Measurements from ENCODE around the gene LRRC43. TPM values are rescaled to one million over a fixed set of nuclear protein-coding genes. Genes with fewer than 3 reads are reported as not detected.

LRRC43 gene
- total RNA-seq, 2 experiments from 2014 or later = not detected

DNA sequence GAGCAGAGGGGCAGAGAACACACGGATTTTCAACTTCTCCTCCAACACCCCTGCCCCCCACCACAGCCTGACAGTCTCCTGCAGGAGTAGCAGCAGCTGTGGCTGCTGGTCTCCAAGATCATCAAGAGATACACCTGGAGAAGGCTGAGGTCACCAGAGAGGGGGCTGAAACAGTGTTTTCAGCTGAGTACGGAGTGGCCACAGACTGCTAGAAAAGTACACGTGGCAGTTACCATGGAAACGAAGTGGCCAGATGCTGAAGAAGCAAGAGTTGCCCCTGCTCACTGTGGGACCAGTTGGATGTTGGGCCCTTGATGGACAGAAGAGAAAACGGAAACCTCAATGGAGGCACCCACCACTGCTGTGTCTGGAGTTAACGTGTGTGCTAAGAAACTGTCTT is 47.9 kb downstream of the LRRC43 start:
- Histone ChIP-seq H3K9me3 (ENCODE audit: low read length) (no peaks in the 10 kb centered on the region), H3K9me2 (ENCODE audit: insufficient read depth, low read length) (no peaks in the 10 kb centered on the region), H3K27ac (ENCODE audit: low read depth, low read length, poor library complexity, severe bottlenecking) (no peak overlapping the region), H3K4me3 (ENCODE audit: low read depth, low read length, poor library complexity, severe bottlenecking) (no peak overlapping the region), H2AFZ (ENCODE audit: low read length) (no peak overlapping the region), H3K36me3 (ENCODE audit: insufficient read depth, low read length) (peaks cover 47% of the 10 kb centered on the region), H3K4me1 (ENCODE audit: insufficient read depth, low read length, poor library complexity, severe bottlenecking) (peaks cover 8% of the 10 kb centered on the region), H3K79me2 (ENCODE audit: insufficient read depth, low read depth, low read length) (no peaks in the 10 kb centered on the region), H3K4me2 (ENCODE audit: low read length) (no peak overlapping the region), H4K20me1 (ENCODE audit: insufficient read depth, low read length) (no peaks in the 10 kb centered on the region)
- TF ChIP-seq, protein P1, sequence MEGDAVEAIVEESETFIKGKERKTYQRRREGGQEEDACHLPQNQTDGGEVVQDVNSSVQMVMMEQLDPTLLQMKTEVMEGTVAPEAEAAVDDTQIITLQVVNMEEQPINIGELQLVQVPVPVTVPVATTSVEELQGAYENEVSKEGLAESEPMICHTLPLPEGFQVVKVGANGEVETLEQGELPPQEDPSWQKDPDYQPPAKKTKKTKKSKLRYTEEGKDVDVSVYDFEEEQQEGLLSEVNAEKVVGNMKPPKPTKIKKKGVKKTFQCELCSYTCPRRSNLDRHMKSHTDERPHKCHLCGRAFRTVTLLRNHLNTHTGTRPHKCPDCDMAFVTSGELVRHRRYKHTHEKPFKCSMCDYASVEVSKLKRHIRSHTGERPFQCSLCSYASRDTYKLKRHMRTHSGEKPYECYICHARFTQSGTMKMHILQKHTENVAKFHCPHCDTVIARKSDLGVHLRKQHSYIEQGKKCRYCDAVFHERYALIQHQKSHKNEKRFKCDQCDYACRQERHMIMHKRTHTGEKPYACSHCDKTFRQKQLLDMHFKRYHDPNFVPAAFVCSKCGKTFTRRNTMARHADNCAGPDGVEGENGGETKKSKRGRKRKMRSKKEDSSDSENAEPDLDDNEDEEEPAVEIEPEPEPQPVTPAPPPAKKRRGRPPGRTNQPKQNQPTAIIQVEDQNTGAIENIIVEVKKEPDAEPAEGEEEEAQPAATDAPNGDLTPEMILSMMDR (conservative IDR thresholded peaks at IDR 0.05; ENCODE audit: low read length) = no peak
- TF ChIP-seq EZH2phosphoT487 (IDR thresholded peaks at IDR 0.05; ENCODE audit: borderline replicate concordance, low read depth, low read length) = no peak
- ChIA-PET POLR2A (no interaction called here), CTCF (ENCODE audit: unreplicated experiment) (no interaction called here)
- intact Hi-C loops (cut with micrococcal nuclease; ENCODE audit: unreplicated experiment) = no loop called here
- DNase-seq (ENCODE audit: low spot score) = no peak
- BruUV-seq (replicated peaks) = no TSS peak

DNA sequence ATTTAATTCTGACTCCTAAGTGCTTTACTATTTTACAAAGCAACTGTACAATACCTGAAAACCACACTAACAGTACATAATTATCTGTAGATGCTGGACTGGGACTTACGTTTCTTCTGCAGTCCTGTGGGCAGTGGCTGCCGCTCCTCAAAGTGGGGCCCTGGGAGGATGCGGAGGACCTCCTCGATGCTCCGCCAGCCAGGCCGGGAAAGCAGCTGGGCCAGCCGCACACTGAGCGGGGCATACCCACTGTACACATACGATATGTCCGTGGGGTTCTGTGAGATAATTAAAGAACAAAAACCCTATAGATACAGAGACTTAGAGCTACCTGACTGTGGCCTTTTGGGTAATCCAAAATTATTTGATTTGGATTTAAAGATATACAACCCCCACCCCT is 49.8 kb downstream of the LRRC43 start:
- intact Hi-C loops (cut with micrococcal nuclease; ENCODE audit: unreplicated experiment) = no loop called here
- no peaks in the 10 kb centered on the region for H3K4me1 ChIP-seq (ENCODE audit: insufficient read depth, low read length, poor library complexity, severe bottlenecking)
- no peak for TF ChIP-seq EZH2phosphoT487 (IDR thresholded peaks at IDR 0.05; ENCODE audit: borderline replicate concordance, low read depth, low read length)
- TF ChIP-seq, protein P1 (conservative IDR thresholded peaks at IDR 0.05; ENCODE audit: low read length) = no peak
- no peaks in the 10 kb centered on the region for H3K79me2 ChIP-seq (ENCODE audit: insufficient read depth, low read depth, low read length)
- H3K9me2 ChIP-seq (ENCODE audit: insufficient read depth, low read length) = no peaks in the 10 kb centered on the region
- no peak overlapping the region for H2AFZ ChIP-seq (ENCODE audit: low read length)
- DNase-seq (ENCODE audit: low spot score) = no peak
- no peak overlapping the region for H3K4me3 ChIP-seq (ENCODE audit: low read depth, low read length, poor library complexity, severe bottlenecking)
- H3K27ac ChIP-seq (ENCODE audit: low read depth, low read length, poor library complexity, severe bottlenecking) = no peak overlapping the region
- no peaks in the 10 kb centered on the region for H4K20me1 ChIP-seq (ENCODE audit: insufficient read depth, low read length)
- H3K36me3 ChIP-seq (ENCODE audit: insufficient read depth, low read length) = peaks cover 49% of the 10 kb centered on the region
- CTCF ChIA-PET (ENCODE audit: unreplicated experiment) = no interaction called here
- POLR2A ChIA-PET = interaction anchor here (0.6 kb wide), 1 partner anchor 16 kb away, joined by 3 read pairs; no protein-coding TSS in a partner anchor
- BruUV-seq (replicated peaks) = no TSS peak
- no peak overlapping the region for H3K4me2 ChIP-seq (ENCODE audit: low read length)
- H3K9me3 ChIP-seq (ENCODE audit: low read length) = no peaks in the 10 kb centered on the region

DNA sequence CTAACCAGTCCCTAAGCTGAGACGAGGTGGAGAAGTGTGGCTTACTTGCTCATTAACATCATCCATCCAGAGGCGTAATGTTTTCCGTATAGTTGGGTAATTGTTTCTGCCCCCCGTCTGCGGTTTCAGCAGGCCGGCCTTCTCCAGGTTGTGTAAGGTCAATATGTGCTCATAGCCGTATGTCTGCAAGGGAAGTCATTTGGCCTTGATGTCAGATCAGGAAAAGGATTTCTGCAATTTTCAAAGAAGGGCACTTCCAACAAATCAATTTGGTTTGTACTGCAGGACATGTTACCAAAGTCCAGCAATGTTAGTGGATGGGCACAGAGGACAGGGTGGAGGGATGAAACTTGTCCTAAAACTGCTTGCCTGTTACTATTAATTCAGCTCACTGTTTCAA is 52.8 kb downstream of the LRRC43 start:
- H3K4me1 ChIP-seq (ENCODE audit: insufficient read depth, low read length, poor library complexity, severe bottlenecking) = no peaks in the 10 kb centered on the region
- H2AFZ ChIP-seq (ENCODE audit: low read length) = no peak overlapping the region
- ChIA-PET POLR2A (interaction anchor here (1.0 kb wide), 1 partner anchor 16 kb away, joined by 6 read pairs; no protein-coding TSS in a partner anchor), CTCF (ENCODE audit: unreplicated experiment) (no interaction called here)
- TF ChIP-seq, protein P1 (conservative IDR thresholded peaks at IDR 0.05; ENCODE audit: low read length) = no peak
- TF ChIP-seq EZH2phosphoT487 (IDR thresholded peaks at IDR 0.05; ENCODE audit: borderline replicate concordance, low read depth, low read length) = no peak
- BruUV-seq (replicated peaks) = no TSS peak
- no peaks in the 10 kb centered on the region for H3K9me2 ChIP-seq (ENCODE audit: insufficient read depth, low read length)
- H3K4me2 ChIP-seq (ENCODE audit: low read length) = no peak overlapping the region
- no peaks in the 10 kb centered on the region for H3K9me3 ChIP-seq (ENCODE audit: low read length)
- intact Hi-C loops (cut with micrococcal nuclease; ENCODE audit: unreplicated experiment) = no loop called here
- no peak overlapping the region for H3K4me3 ChIP-seq (ENCODE audit: low read depth, low read length, poor library complexity, severe bottlenecking)
- no peaks in the 10 kb centered on the region for H3K79me2 ChIP-seq (ENCODE audit: insufficient read depth, low read depth, low read length)
- no peaks in the 10 kb centered on the region for H4K20me1 ChIP-seq (ENCODE audit: insufficient read depth, low read length)
- H3K36me3 ChIP-seq (ENCODE audit: insufficient read depth, low read length) = peaks cover 66% of the 10 kb centered on the region
- DNase-seq (ENCODE audit: low spot score) = no peak
- no peak overlapping the region for H3K27ac ChIP-seq (ENCODE audit: low read depth, low read length, poor library complexity, severe bottlenecking)

All from OCI-LY7 (cell line).